GM18508 (cell line): ENCODE data around the gene TMEM170A.
"Not testable (repeated sequence)": the region's sequence is repeated elsewhere in the genome, so short reads cannot be mapped to it uniquely, and the experiment has no call there.

ENCODE experiments used
- ATAC-seq: cut with Tn5 transposase; IDR thresholded peaks from one replicate; pipeline ENCODE4 v1.9.1; 2021; ENCODE audit warnings: moderate number of reproducible peaks; ENCODE audit not compliant: insufficient read depth, unreplicated experiment

TMEM170A gene, protein sequence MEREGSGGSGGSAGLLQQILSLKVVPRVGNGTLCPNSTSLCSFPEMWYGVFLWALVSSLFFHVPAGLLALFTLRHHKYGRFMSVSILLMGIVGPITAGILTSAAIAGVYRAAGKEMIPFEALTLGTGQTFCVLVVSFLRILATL

DNA sequence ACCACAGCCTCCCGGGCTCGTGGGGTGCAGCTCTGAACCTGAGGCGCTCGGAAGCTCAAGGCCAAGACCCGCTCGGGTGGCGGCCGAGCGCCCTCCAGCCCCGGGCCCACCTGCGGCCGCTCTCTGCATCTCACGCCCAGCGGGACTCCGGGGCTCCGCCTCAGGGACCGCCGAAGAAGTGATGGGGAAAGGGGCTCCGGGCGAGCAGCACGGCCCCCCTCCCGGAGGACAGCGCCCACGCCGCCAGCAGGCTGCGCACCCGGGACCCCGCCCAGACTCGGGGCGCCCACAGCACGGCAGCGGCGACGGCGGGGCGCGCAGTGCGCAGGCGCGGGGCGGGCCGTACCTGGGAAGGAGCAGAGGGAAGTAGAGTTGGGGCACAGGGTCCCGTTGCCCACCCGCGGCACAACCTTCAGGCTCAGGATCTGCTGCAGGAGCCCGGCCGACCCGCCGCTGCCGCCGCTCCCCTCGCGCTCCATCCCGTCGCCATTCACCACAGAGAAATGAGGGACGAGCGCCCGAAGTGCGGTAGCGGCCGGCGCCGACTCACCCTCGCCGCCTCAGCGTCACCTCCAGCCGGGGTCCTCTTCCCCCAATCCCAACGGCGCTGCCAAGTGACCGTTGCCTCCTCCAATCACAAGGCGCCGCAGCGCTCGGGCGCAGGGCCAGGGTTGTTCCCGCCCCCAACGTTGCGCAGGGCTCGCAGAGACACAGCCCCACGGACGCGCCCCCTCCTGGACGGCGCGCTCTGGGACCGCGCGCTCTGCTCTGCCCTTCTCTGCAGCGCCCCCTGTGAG is at the start of gene TMEM170A:
TMEM170A (minus strand) TSS at position 568 of the 797 bp plus-strand sequence; CDS start at position 479, 89 bp downstream.
- peak; percentile 88 for ATAC-seq

DNA sequence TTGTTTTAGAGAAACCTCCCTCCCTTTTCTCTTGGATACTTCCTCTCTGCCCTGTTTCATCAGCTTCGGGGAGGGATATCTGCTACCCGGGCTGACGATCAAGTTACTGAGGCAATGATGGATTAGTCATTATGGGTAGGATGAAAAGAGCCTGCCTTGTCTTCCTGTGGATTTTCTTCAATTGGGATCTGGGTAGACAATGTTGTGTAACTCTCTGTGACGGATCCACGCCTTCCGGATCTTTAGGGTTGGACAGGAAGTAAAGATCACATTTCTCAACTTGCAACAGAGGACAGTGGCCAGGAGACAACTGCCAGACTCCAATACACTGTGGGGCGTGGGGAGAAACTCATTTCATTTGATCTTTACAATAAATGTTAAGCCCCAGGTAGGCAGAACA is 42.1 kb upstream of the TMEM170A start:
- no peak for ATAC-seq

DNA sequence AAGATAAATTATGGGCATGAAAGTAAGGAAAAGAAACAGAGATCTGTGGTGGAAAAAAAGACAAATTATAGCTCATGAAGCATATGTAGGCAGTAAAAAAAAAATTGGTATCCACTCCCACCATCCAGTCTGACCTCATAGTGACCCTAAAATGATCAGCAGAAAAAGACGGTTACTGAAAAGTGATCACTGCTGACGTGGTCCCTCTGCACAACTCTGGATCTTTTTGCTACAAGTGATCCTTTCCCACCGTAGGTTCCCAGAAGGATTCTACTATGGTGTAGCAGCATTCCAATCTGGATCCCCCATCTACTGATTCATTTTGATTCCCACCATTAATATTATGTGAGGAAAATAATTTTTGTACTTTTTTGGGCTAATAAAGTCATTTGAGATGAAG is 41.6 kb upstream of the TMEM170A start:
- no peak for ATAC-seq

DNA sequence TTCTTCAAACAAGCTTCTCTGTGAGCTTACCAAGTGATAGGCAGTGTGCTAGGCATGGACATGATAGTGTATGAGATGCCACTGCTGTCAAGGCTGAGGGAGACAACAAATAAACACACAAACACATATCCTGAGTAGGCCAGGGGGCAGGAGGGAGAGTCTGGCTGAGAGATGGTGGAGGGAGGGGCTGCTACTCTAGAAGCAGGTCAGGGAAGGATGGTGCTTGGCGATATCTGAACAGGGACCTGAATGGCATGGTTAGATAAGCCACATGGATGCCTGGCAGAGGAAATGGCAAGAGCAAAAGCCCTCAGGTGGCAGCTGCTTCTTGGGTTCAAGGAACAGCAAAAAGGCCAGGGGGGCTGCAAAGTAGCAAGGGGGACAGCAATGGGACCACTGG is 39.3 kb upstream of the TMEM170A start:
- ATAC-seq, result no peak

DNA sequence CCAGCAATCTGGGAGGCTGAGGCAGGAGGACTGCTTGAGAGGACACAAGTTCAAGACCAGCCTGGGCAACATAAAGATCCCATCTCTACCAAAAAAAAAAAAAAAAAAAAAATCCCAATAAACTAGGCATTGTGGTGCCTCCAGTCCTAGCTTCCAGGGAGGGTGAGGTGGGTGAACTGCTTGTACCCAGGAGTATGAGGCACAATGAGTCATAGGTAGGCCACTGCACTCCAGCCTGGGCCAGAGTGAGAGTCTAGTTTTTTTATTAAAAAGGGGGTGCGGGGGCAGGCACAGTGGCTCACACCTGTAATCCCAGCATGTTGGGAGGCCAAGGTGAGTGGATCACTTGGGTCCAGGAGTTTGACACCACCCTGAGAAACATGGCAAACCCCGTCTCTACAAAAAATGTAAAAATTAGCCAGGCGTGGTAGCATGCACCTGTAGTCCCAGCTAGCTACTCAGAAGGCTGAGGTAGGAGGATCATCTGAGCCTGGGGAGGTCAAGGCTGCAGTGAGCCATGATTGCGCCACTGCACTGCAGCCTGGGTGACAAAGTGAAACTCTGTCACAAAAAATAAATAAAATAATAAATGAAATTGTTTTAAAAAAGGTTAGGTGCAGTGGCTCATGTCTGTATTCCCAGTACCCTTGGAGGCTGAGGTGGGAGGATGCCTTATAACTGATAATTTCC is 38.6 kb upstream of the TMEM170A start:
- no peak for ATAC-seq

DNA sequence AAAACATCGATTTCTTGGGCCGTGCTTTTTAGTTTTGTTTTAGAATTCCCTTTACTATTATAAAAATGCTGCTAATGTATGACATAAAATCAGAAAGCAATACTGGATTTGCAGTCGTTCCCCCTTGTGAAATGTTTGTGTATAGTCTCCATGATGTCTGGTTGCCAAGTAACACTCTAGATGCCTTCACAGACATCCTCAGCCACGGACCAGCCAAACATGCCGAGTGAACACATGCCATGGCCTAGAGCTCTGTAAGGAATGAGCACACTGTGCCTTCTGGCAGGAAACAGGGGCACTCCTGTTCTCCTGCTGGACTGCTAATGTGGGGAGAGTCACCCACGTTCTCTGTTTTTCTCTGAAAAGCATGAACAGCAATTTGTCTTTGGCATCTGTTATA is 37.3 kb upstream of the TMEM170A start:
- ATAC-seq, result not testable (repeated sequence)

DNA sequence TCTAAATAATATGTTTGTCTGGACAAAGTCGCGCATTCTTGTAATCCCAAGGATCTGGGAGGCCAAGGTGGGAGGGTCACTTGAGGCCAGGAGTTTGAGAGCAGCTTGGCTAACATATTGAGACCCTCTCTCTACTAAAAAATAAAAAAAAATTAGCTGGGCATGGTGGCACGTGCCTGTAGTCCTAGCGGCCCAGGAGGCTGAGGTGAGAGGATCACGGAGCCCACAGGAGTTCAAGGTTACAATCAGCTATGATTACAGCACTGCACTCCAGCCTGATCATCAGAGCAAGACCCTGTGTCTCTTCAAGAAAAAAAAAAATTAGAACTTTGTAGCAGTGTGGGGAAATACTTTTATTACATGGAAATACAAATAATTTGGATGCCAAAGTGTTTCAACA is 36.9 kb upstream of the TMEM170A start:
- no peak for ATAC-seq

DNA sequence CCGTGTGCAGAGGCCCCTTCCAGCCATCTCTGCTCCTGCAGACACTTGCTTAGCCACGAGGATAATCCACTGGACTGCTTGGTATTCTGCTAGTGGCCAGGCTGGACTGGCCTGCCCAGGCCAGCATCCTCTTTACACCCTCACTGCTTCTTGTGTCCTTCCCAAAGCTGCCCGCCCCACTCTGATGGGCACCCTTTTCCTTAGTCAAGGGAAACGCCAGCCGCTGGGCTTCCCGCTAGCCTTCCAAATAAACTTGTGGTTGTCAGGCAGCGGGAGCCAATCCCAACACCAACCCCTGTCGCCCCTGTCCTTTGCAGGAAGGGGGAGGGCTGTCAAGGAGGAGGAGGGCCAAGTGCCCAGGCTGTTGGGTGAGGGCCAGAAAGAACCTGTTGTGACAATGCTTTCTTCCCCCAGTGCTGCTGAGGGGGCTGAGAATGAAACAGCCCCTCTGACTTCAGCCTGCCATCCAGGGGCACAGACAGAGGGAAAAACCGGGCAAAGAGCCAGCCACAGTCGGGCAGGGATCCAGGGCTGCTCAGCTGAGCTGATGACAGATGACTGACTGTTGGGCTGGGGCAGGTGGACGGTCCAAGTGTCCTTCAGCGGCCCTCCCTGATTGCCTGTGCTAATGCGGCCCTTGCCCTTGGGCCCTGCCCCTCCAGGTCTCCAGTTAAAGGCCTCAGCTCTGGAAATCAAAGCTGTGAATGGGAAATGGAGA is 34.3 kb upstream of the TMEM170A start:
- ATAC-seq, result not testable (repeated sequence)

DNA sequence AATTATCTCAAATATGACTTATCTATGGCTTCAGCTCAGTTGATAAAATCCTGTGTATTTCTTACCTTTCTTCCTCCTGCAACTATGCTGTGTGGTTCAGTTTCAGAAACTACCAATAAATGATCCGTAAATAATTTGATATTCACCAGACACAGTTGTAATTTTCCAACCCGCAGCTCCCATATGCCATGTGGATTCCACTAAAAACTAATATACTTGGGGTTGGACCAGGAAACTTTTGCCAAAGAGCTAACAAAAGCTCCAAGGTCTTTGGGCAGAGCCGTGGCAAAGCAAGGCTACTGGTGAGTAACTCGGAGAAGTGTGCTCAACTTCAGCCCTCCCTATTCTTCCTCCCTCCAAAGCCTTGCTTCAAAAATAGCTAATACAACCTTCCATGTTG is 33.1 kb upstream of the TMEM170A start:
- no peak for ATAC-seq

DNA sequence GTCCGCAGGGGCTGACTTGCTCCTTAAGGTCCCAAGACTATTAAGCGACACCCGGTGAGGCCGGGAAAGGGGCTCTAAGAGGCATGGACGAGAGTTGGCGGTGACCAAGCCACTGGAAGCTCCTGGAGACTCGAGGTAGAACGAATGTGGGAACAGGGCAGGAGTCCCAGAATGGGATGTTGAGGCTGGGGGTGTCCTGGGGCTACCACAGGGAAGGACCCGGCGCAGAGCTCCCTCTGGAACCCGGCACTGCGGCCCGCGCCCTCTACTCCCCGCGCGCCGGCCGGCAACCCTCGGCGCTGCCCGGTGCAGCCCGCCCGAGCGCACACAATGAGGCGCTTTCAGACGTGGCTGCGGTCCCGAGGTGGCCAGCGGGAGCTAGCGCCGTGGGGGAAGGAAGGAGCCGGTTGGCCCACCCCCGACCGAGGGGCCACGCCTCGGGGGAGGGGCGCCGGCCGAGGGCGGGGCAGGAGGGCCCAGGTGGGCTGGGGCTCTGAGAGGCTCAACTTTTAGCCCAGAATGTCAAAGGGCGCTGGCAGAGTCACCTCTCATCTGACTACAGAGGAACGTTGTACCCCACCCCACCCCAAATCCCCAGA is 30.7 kb upstream of the TMEM170A start, which contains the start of gene CHST6:
CHST6 (minus strand) TSS at position 366 of the 599 bp plus-strand sequence. CDS start 15,613 bp downstream, outside the sequence.
- no peak for ATAC-seq

DNA sequence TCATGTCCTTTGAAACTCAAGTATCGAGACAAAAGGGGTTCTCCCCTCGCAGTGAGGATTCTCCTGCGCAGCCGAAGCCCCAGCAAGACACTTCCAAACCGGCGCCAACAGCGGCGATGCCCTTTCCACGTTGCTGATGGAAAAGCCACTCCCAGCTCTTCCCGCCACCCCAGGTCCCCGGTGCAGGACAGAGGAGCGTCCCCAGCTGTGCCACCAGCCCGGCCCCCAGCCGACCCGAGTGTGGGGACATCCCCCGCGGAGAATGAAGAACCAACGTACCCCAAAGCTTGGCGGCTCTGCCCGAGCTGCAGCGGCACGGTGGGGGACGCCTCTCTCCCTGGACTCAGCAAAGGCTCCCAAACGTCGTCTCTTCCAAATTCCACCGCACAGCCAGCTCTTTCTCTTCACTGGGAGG is 30.2 kb upstream of the TMEM170A start:
- ATAC-seq, result no peak

DNA sequence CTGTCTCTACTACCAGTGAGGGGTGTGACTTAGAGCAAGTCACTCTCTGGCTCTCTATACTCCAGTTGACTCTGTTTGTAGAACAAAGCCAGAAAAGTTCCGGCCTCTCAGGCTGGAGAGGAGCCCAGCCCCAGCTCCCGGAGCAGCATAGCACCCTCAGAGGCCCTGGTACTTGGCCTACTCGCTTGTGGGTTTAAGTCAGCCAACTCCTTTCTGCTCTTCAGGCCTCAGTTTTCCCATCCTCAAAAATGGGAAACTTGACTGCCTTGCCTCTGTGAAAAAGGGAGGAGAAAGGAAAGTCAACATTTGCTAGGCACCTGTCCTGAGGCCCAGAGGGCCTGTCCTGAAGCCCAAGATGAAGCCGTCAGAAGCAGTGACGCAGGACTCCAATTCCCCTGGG is 29.7 kb upstream of the TMEM170A start:
- ATAC-seq, result no peak

DNA sequence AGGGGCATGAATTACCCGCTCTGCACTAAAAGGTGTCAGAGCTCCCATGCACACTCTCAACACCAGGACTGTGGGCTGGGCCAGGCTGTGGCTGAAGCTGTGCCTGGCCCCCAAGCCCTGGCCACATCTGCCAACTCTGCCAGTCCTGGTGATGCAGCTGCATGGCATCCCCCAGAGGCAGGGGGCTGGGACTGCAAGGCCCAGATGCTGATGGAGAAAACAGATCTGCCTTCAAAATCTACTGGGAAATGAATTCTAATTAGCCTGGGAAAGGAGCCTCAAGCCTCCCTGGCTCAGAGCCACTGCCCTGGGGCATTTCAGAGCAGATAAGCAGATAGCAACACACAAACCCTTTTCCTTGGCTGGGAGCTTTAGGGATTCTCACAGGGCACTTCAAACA is 27.4 kb upstream of the TMEM170A start:
- ATAC-seq, result no peak

DNA sequence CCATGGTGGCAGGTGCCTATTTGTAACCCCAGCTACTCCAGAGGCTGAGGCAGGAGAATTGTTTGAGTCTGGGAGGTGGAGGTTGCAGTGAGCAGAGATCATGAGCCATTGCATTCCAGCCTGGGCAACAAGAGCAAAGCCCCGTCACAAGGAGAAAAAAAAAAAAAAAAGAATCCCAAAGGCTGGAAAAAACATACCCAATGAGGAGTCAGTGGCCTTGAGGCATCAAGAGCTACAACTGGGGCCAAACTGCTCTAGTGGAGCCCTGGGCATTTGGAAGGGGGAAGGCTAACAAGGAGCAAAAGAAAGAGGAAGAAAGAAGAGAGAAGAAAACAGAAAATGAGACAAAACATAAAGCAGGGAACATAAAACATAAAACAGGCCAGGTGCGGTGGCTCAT is 23.8 kb upstream of the TMEM170A start:
- ATAC-seq, result no peak

DNA sequence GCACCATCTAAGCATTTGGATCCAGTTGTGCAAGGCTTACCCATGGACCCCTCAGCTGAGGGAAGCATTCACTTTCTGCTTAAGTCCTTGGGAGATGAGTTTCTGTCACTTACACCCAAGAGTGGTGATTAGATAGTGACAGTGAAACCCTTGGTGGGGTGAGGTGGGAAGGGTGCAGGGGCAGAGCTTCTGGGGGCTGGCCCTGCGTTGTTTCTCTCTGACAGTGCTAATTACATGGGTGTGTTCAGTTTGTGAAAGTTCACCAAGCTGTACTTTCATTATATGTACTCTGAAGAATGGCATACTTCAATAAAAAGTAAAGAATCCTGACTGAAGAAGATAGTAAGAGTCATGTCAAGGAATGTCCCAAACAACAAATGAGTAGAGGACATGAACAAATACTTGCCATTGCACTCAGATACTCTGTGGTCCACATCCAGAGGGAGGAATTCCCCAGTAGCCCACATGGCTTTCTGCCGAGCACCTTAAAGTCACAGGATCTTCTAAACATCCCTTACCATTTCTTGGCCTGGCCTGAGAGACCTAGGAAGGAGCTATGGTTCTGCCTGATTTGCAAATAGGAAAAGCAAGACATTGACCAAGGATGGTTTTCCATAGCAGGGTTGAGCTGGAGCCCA is 22.3 kb upstream of the TMEM170A start:
- ATAC-seq, result no peak

DNA sequence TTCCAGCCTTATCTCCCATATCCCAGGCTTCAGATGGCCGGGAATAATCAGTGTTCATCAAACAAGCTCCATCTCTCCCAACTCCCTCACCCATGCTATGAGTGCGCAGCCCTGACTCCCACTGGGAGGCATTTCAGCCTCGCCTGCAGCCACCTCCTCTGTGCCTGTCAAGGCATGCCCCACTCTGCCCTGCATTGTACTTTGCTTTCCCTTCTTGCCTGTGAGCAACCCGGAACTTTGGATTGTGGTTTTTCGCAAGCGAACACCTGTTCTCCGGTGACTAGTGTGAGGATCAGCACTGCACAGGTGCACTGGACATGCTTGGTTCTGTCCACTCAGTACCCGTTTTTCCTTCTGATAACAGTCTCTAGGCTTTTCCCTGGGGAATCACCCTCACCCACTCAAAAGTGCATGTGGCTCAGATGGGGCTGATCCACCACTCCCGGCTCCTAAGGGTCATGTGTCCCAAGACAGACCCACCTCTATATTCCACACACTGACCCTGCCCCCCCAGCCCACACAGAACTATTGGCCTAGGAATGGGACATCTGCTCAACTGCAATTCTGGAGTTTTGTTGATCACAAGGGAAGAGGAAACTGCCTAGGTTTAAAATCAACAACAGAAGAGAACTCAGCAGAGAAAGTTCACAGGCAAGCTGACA is 21.7 kb upstream of the TMEM170A start:
- no peak for ATAC-seq

DNA sequence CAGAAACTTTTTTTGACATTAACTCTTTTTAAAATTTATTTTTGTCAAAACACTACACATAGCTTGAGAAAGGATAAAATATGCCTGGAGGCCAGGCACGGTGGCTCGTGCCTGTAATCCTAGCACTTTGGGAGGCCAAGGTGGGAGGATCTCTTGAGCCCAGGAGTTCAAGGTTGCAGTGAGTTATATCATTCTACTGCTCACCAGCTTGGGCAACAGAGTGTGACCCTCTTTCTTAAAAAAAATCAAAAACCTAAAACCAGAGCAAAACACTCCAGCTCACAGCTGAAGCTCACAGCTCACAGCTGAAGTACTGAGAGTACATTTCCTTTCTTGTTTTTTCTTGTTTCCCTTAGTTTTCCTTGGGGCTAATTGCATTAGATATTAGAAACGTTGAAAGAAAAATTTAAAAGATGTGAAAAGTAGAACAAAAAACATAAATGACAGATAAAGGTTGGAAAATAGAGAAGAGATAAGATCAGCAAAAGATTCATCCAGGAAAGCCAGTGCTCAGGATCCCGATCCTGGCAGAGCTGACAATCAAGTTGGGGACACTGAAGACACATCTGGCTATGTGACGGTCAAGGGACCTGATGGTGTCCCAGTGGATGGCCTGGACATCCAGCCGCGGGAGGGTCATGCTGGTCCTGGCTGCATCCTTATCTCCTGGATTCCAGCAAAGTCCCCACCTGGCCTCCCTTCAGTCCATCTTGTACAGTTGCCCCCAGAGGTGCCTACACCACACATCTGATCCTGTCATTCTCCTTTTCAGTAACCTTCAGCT is 20.9 kb upstream of the TMEM170A start:
- ATAC-seq, result no peak

DNA sequence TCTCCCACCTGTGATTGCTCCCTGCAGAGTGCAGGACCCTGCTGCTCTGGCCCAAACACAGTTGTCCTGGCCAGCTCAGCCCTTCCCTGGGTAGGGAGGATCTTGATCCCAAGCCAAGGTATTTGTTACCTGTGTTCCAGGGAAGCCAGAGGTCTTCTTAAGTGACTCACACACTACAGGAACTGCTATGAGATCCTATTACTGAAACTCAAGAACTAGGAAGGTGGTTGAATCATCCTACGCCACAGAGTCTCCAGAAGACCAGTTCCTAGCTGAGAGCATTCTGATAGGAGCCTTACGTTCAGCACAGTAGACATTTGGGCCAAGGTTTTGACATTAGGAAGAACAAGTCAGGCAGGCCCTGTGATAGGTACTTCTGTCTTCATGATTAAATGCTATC is 18.7 kb upstream of the TMEM170A start:
- ATAC-seq, result no peak
